GM12891 (cell line): ENCODE measurements around the gene PTGFRN.

Experiments
- POLR2A ChIP-seq: IDR thresholded peaks from 2 replicates; pipeline ENCODE4 v1.6.1; 2011; ENCODE audit warnings: low read depth, low read length, control low read depth
- POLR2AphosphoS5 ChIP-seq: IDR thresholded peaks from 2 replicates; pipeline ENCODE4 v1.6.1; 2011; ENCODE audit warnings: low read depth, low read length, control low read depth

- TF ChIP-seq POLR2A (no peak), POLR2AphosphoS5 (no peak)
Measured at GRCh38 chr1:116931016-116931918, 21.6 kb downstream of the PTGFRN start.
